Transverse colon (tissue), 4 donors: Measurements from ENCODE around the gene PGGHG. TPM values are rescaled to one million over a fixed set of nuclear protein-coding genes. Genes with fewer than 3 reads are reported as not detected.
A peak's percentile ranks its signal among the peaks of the same experiment; 100 is the strongest.
"Not testable (repeated sequence)": the region's sequence is repeated elsewhere in the genome, so short reads cannot be mapped to it uniquely, and the experiment has no call there.

Experiments used
- DNase-seq: peaks from one replicate; pipeline ENCODE4 v3.0.0-alpha.2; 2019
- H3K27ac ChIP-seq, 4 donors: fragments of 200-600 bp; sonication (generic); 2 replicates each; pipeline ENCODE4 v1.5.1; 2016 to 2018; ENCODE audit warnings: inconsistent platforms in 4 of 4
- H3K27me3 ChIP-seq: fragments of 200-600 bp; sonication (generic); 2 replicates; pipeline ENCODE4 v1.5.1; 2017; ENCODE audit warnings: inconsistent platforms
- H3K36me3 ChIP-seq, 4 donors: fragments of 200-600 bp; sonication (generic); 2 replicates each; pipeline ENCODE4 v1.5.1; 2017 to 2019; ENCODE audit warnings: inconsistent platforms in 4 of 4
- H3K4me1 ChIP-seq, 4 donors: fragments of 200-600 bp; sonication (generic); 2 replicates each; pipeline ENCODE4 v1.5.1; 2017 to 2020; ENCODE audit warnings: inconsistent platforms in 4 of 4
- H3K4me3 ChIP-seq, 4 donors: fragments of 200-600 bp; sonication (generic); 1 replicate in 1 of 4; 2 replicates in 3 of 4; pipeline versions ENCODE4 v1.5.1 to v1.6.1; 2017 to 2019; ENCODE audit warnings: inconsistent platforms in 4 of 4
- H3K9me3 ChIP-seq, 2 donors: fragments of 200-600 bp; sonication (generic); 2 replicates each; pipeline ENCODE4 v1.5.1; 2017 to 2019; ENCODE audit warnings: inconsistent platforms in 2 of 2
- EP300 ChIP-seq: sonication (generic); formaldehyde crosslinking; IDR thresholded peaks from one replicate; pipeline ENCODE4 v1.6.1; 2017; ENCODE audit warnings: antibody characterized with exemption, low read depth
- POLR2A ChIP-seq: fragments of 450-650 bp; IDR thresholded peaks from one replicate; pipeline ENCODE4 v1.6.1; 2016; ENCODE audit warnings: antibody characterized with exemption, mild to moderate bottlenecking, moderate library complexity
- POLR2AphosphoS5 ChIP-seq, 3 donors: sonication (generic); formaldehyde crosslinking; IDR thresholded peaks; one replicate each; pipeline ENCODE4 v1.6.1; 2016; ENCODE audit warnings: antibody characterized with exemption in 3 of 3
- WGBS, 2 donors: methylation state at CpG; one replicate each; pipeline ENCODE4 v1.1.5; 2018; ENCODE audit warnings: low coverage in 1 of 2; 5-methylcytosine and 5-hydroxymethylcytosine counted together
- in situ Hi-C, 4 donors: fragments of 200-750 bp; cut with MboI; loops; one replicate each; pipeline versions ENCODE4 v1.15.0 to v1.15.1; 2017; ENCODE audit warnings: low sequenced_read_pairs in 3 of 4, low pct_ligation_motif_present in 1 of 4, low pct_unique_long_range_greater_than_20kb in 1 of 4
- intact Hi-C: fragments of 100-400 bp; cut with DNase I; formaldehyde crosslinking; loops from one replicate; pipeline ENCODE4 v1.15.1; 2023; ENCODE audit warnings: low total_unique reads
- total RNA-seq, 4 donors: library from RNA; depleted of rRNA; stranded (reverse); fragments of >200 nt; gene quantifications; one replicate each; pipeline ENCODE4 v1.1.0, GENCODE V29; 2016
- TF ChIP-seq, protein P1 (sequence below), 5 experiments: fragments of 200-600 bp in 3 of 5; fragments of 450-650 bp in 2 of 5; sonication (generic) in 3 of 5; IDR thresholded peaks; 1 replicate in 2 of 5; 2 replicates in 3 of 5; pipeline ENCODE4 v1.5.1; 2016 to 2017; ENCODE audit warnings: antibody characterized with exemption in 5 of 5, inconsistent platforms in 3 of 5, mild to moderate bottlenecking in 2 of 5, moderate library complexity in 1 of 5

PGGHG gene
- total RNA-seq, 4 donors from 2014 or later: 15.4 to 117 (median 30.8) TPM

DNA sequence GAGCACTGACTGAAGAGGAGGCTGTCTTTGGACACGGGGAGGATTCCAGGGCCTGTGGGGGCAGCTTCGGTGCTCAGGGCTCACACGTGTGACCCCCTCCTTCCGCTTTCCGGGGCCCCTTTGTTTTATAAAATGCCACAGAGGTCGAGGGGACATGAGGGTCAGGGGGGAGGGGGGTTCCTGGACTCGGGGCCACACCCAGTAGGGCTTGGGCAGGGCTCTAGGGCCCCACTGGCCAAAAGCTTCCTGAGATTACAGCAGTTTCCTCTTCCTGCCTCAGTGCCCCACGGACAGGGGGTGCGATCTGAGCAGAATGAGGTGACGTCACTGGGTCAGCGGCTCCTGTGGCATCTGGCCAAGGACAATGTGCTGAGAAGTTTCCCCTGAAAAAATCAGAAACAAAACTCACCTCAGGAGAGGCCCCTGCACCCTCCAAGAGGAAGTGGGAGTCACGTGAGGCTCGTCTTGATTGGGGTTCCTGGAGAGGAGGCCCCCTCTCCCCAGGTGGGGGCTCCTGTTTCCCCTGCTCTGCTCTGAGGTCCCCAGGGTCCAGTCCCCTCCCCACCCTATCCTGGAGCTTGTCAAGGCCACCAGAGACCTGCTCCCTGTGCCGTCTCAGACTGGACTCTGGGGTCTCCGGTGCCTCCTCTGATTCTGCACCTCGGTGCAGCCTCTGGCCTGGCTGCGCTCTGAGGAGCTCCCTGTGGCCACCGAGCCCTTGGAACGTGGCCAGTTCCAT, 38.1 kb downstream of the PGGHG start:
- peak overlapping the region; percentile 80 to 87 (median 84) for H3K27ac ChIP-seq
- H3K4me1 ChIP-seq: peaks cover 27 to 38% (median 34%) of the 10 kb centered on the region in 4 donors
- no peaks in the 10 kb centered on the region for H3K27me3 ChIP-seq
- intact Hi-C loops: no loop called here
- H3K4me3 ChIP-seq: no peak overlapping the region
- 27 to 60% methylated on average over 4 to 19 of the region's 19 CpGs for WGBS, 2 donors
- H3K9me3 ChIP-seq: no peaks in the 10 kb centered on the region
- TF ChIP-seq POLR2A: no peak
- no peak for TF ChIP-seq EP300
- TF ChIP-seq POLR2AphosphoS5 (IDR thresholded peaks at IDR 0.05): no peak
- TF ChIP-seq, protein P1, sequence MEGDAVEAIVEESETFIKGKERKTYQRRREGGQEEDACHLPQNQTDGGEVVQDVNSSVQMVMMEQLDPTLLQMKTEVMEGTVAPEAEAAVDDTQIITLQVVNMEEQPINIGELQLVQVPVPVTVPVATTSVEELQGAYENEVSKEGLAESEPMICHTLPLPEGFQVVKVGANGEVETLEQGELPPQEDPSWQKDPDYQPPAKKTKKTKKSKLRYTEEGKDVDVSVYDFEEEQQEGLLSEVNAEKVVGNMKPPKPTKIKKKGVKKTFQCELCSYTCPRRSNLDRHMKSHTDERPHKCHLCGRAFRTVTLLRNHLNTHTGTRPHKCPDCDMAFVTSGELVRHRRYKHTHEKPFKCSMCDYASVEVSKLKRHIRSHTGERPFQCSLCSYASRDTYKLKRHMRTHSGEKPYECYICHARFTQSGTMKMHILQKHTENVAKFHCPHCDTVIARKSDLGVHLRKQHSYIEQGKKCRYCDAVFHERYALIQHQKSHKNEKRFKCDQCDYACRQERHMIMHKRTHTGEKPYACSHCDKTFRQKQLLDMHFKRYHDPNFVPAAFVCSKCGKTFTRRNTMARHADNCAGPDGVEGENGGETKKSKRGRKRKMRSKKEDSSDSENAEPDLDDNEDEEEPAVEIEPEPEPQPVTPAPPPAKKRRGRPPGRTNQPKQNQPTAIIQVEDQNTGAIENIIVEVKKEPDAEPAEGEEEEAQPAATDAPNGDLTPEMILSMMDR (IDR thresholded peaks at IDR 0.05): no peak
- in situ Hi-C loops: no loop called here
- H3K36me3 ChIP-seq: no peaks in the 10 kb centered on the region
- DNase-seq: peak; percentile 87

DNA sequence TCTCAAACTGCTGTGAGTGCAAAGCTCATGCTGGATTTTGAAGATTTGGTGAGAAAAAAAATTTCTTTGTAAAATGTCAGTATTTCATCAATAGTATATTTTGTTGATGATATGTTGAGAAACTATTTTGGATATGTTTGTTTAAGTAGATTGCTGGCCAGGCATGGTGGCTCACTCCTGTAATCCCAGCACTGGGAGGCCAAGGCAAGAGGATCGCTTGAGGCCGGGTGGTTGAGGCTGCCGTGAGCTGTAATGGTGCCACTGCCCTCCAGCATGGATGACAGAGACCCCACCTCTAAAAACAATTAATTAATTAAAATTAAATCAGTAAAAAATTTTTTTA, 38.6 kb downstream of the PGGHG start:
- 96 to 100% methylated on average over 3 of the region's 3 CpGs for WGBS, 2 donors
- peaks cover 27 to 38% (median 34%) of the 10 kb centered on the region in 4 donors for H3K4me1 ChIP-seq
- no peaks in the 10 kb centered on the region for H3K27me3 ChIP-seq
- no peak overlapping the region for H3K4me3 ChIP-seq
- TF ChIP-seq POLR2A (no peak), EP300 (no peak), POLR2AphosphoS5 (IDR thresholded peaks at IDR 0.05) (no peak)
- TF ChIP-seq, protein P1 (IDR thresholded peaks at IDR 0.05): no peak
- intact Hi-C loops (no loop called here), in situ Hi-C loops (no loop called here)
- H3K9me3 ChIP-seq: no peaks in the 10 kb centered on the region
- peak overlapping the region; percentile 80 to 87 (median 84) for H3K27ac ChIP-seq
- H3K36me3 ChIP-seq: no peaks in the 10 kb centered on the region
- DNase-seq: no peak

DNA sequence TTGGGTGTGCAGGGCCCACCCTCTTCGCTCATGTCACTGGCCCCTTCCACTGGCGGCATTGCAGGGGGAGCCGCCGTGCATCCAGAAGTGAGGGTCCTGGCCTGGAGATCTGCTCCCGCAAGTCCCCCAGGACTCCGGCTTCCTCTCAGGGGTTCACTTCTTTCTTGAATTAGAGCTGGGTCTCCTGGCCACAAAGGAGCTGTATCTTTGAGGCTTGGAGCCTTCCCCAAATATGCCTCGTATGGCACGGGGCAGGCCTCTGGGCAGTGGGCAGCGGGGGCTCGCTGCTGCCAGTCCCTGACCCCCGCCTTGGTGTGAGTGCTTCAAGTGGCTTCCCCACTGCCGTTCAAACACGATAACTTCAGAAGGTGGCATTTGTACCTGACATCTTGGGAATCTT, 39.1 kb downstream of the PGGHG start:
- Histone ChIP-seq H3K4me3 (no peak overlapping the region), H3K27me3 (no peaks in the 10 kb centered on the region), H3K4me1 (peaks cover 27 to 38% (median 34%) of the 10 kb centered on the region in 4 donors), H3K36me3 (no peaks in the 10 kb centered on the region), H3K9me3 (no peaks in the 10 kb centered on the region), H3K27ac (peak overlapping the region in 2 of 4 donors; percentile 83 to 87)
- in situ Hi-C loops: no loop called here
- TF ChIP-seq, protein P1 (IDR thresholded peaks at IDR 0.05): no peak
- no peak for TF ChIP-seq EP300
- no peak for TF ChIP-seq POLR2A
- no peak for TF ChIP-seq POLR2AphosphoS5 (IDR thresholded peaks at IDR 0.05)
- DNase-seq: no peak
- 93 to 96% methylated on average over 8 to 13 of the region's 13 CpGs for WGBS, 2 donors
- intact Hi-C loops: no loop called here

DNA sequence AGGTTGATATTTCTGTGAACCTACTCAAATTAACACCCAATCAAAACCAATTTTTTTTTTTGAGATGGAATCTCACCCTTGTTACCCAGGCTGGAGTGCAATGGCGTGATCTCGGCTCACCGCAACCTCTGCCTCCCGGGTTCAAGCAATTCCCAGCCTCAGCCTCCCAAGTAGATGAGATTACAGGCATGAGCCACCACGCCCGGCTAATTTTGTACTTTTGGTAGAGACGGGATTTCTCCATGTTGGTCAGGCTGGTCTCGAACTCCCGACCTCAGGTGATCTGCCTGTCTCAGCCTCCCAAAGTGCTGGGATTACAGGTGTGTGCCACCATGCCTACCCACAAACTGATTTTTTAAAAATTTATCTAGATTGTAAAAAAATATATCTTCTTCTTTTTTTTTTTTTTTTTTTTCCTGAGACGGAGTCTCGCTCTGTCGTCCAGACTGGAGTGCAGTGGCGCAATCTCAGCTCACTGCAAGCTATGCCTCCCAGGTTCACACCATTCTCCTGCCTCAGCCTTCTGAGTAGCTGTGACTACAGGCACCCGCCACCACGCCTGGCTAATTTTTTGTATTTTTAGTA, 39.7 kb downstream of the PGGHG start:
- DNase-seq, H3K36me3 ChIP-seq, H3K27me3 ChIP-seq, H3K9me3 ChIP-seq, H3K4me3 ChIP-seq, H3K27ac ChIP-seq, in situ Hi-C loops, intact Hi-C loops: not testable (repeated sequence)
- H3K4me1 ChIP-seq: peaks cover 27 to 38% (median 34%) of the 10 kb centered on the region in 4 donors
- WGBS, 2 donors: 90% methylated on average over 15 of the region's 15 CpGs; no CpG with 5 or more reads in 1 of the 2 donors
